ENCODE data around the gene TOM1L2. TPM values are rescaled to one million over a fixed set of nuclear protein-coding genes. Genes with fewer than 3 reads are reported as not detected.

The TOM1L2 gene
- total RNA-seq, 1 donor from 2014 or later, result 18.3 TPM

GRCh38 chr17:17989081-17989480, 16.9 kb upstream of the TOM1L2 start:
- DNase-seq (no peak), ATAC-seq (ENCODE audit: low read depth) (no peak)
- ChIA-PET CTCF (no interaction called here), POLR2A (no interaction called here)
- intact Hi-C loops (cut with micrococcal nuclease), result no loop called here
- H3K36me3 Mint-ChIP-seq (ENCODE audit: low read depth), result no peaks in the 10 kb centered on the region
- no peak overlapping the region for H3K4me3 Mint-ChIP-seq
- TF ChIP-seq CTCF (IDR thresholded peaks at IDR 0.05), result no peak
- no peaks in the 10 kb centered on the region for H3K4me1 Mint-ChIP-seq
- no peak overlapping the region for H3K27ac Mint-ChIP-seq
- H3K9me3 Mint-ChIP-seq, result no peaks in the 10 kb centered on the region
- no peaks in the 10 kb centered on the region for H3K27me3 Mint-ChIP-seq

- no peaks in the 10 kb centered on the region for H3K9me3 Mint-ChIP-seq
- no peak overlapping the region for H3K4me3 Mint-ChIP-seq
- H3K27ac Mint-ChIP-seq, result no peak overlapping the region
- no peaks in the 10 kb centered on the region for H3K36me3 Mint-ChIP-seq (ENCODE audit: low read depth)
- ChIA-PET CTCF (no interaction called here), POLR2A (no interaction called here)
- DNase-seq (no peak), ATAC-seq (ENCODE audit: low read depth) (no peak)
- intact Hi-C loops (cut with micrococcal nuclease), result no loop called here
- TF ChIP-seq CTCF (IDR thresholded peaks at IDR 0.05), result no peak
- H3K27me3 Mint-ChIP-seq, result no peaks in the 10 kb centered on the region
- no peaks in the 10 kb centered on the region for H3K4me1 Mint-ChIP-seq
Measured at GRCh38 chr17:17988427-17988945, 16.3 kb upstream of the TOM1L2 start.

GRCh38 chr17:17987901-17988300, 15.7 kb upstream of the TOM1L2 start:
- no peaks in the 10 kb centered on the region for H3K36me3 Mint-ChIP-seq (ENCODE audit: low read depth)
- H3K27me3 Mint-ChIP-seq, result no peaks in the 10 kb centered on the region
- H3K4me1 Mint-ChIP-seq, result no peaks in the 10 kb centered on the region
- no peak for TF ChIP-seq CTCF (IDR thresholded peaks at IDR 0.05)
- DNase-seq (no peak), ATAC-seq (ENCODE audit: low read depth) (no peak)
- H3K4me3 Mint-ChIP-seq, result no peak overlapping the region
- intact Hi-C loops (cut with micrococcal nuclease), result no loop called here
- CTCF ChIA-PET, result no interaction called here
- POLR2A ChIA-PET, result no interaction called here
- no peak overlapping the region for H3K27ac Mint-ChIP-seq
- no peaks in the 10 kb centered on the region for H3K9me3 Mint-ChIP-seq

- Mint-ChIP-seq H3K9me3 (no peaks in the 10 kb centered on the region), H3K27me3 (no peaks in the 10 kb centered on the region), H3K36me3 (ENCODE audit: low read depth) (no peaks in the 10 kb centered on the region), H3K4me1 (no peaks in the 10 kb centered on the region), H3K27ac (no peak overlapping the region), H3K4me3 (no peak overlapping the region)
- no peak for ATAC-seq (ENCODE audit: low read depth)
- ChIA-PET POLR2A (no interaction called here), CTCF (no interaction called here)
- intact Hi-C loops (cut with micrococcal nuclease), result no loop called here
- no peak for TF ChIP-seq CTCF (IDR thresholded peaks at IDR 0.05)
- DNase-seq, result no peak
Measured at GRCh38 chr17:17987187-17987896, 15.1 kb upstream of the TOM1L2 start.

GRCh38 chr17:17985555-17985954, 13.4 kb upstream of the TOM1L2 start:
- H3K4me3 Mint-ChIP-seq, result no peak overlapping the region

More at GRCh38 chr17:17985555-17985954, 13.4 kb upstream of the TOM1L2 start:
- Mint-ChIP-seq H3K36me3 (ENCODE audit: low read depth) (no peaks in the 10 kb centered on the region), H3K27me3 (no peaks in the 10 kb centered on the region), H3K27ac (no peak overlapping the region), H3K4me1 (no peaks in the 10 kb centered on the region), H3K9me3 (no peaks in the 10 kb centered on the region)
- ATAC-seq (ENCODE audit: low read depth) (no peak), DNase-seq (no peak)
- no peak for TF ChIP-seq CTCF (IDR thresholded peaks at IDR 0.05)
- intact Hi-C loops (cut with micrococcal nuclease), result no loop called here
- CTCF ChIA-PET, result no interaction called here
- POLR2A ChIA-PET, result interaction anchor here (0.6 kb wide), 1 partner anchor 99 kb away, joined by 3 read pairs; no protein-coding TSS in a partner anchor

Data from activated B cell treated with CpG ODN at 0.5 μM for 24 hours (primary cell).